ENCODE data around the gene LSM3.

LSM3 gene

DNA sequence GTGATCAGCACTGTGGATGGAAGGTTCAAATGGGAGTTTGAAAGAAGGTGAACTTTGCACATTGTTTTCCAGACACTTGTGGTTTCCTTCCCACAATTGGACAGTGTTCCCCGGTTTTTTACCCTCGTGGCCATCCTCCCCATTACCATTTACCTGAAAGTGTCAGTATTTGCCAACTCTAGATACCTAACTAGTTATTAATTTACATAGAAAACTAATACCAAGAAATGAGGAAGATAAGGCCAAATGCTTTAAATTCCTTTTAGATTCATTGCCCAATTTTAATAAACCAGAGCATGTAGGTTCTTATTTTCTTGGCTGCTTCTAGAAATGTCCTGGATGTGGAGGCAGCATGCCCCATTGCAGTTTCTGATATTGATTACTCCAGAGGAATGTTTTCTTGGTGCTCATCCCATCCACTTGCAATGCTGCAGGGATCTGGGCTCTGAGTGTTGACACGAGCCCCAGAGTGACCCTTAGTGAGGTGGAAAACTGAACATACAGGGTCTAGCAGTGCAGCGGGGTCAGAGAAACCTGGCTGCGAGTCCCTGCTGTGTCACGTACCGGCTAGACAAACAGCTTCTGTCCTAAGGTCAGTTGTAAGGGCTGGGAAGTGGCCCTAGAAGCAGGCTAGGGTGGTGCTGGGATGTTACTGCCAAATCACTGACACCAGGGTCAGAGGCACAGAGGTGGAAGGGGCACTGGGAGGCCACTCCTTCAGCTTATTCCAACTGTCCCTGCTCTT, 23.5 kb downstream of the LSM3 start:
- DNase-seq, result no peak

DNA sequence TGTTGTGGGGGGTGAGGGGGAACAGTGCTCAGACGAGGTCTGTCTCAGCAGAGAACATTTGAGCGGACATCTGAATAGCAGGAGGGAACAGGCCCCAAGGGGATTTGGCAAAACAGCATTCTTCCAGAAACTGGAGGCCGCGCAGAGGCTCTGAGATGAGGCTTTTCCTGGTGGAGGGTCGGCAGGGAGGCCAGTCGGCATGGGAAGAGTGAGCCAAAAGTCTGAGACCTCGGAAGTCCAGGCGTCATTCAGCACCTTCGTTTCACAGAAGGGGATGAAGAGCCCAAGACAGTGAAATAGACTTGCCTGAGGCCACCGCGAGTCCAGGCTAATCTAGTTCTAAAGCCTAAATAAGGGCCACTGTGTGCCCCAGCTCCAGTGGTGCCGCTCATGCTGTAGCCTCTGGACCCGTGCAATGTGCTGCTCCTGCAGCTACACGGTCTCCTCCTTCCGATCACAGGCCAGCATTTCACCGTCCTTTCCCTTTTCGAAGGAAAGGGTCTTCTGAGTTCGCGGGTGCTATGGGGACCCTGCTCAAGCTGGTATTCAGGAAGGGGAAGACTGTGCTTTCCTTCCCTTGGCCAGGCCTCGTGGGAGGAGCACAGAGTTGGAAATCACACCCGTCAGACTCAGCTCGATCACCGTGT, 24.4 kb downstream of the LSM3 start:
- no peak for DNase-seq

GRCh38 chr3:14203521-14204079, 25.0 kb downstream of the LSM3 start:
- peak; percentile 87 for DNase-seq

- DNase-seq, result peak; percentile 78
Measured at GRCh38 chr3:14204515-14205284, 26.1 kb downstream of the LSM3 start.

DNA sequence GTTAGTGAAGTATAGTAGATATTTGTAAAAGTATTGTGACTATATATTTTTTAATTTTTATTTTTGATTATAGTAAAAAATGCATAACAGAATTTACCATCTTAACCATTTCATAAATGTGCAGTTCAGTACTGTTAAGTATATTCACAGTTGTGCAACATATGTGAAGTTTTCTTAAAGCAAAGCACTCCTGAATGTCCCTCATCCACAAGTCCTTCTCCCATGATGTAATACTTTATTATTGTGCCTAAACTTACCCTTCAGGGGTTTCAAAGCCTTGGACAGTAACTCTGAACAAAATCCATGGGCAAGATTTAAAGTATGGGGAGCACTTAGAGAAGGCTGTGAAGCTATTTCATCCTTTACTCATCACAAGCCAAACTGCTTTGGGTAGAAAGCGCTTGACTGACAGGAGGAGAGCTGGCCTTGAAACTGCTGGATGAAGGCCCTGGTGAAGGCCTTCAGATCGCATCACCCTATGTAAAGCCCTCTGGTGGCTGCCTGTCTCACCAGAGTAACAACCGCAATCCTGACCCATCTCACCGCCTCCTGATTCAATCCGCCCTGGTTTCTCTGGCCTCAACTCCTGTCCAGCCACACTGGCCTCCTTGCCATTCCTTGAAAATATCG, 28.0 kb downstream of the LSM3 start:
- peak; percentile 33 for DNase-seq

DNA sequence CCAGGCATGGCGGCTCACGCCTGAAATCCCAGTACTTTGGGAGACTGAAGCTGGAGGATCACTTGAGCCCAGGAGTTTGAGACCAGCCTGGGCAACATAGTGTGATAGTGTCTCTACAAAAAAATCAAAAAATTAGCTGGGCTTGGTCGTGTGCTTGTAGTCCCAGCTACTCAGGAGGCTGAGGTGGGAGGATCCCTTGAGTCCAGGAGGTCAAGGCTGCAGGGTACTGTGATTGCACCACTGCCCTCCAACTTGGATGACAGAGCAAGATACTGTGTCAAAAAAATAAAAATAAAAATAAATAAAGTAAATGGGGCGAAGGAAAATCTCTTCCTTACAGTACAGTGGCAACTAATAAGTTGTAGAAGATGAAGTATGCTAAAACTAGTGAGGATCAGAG, 29.6 kb downstream of the LSM3 start:
- DNase-seq, result no peak

DNA sequence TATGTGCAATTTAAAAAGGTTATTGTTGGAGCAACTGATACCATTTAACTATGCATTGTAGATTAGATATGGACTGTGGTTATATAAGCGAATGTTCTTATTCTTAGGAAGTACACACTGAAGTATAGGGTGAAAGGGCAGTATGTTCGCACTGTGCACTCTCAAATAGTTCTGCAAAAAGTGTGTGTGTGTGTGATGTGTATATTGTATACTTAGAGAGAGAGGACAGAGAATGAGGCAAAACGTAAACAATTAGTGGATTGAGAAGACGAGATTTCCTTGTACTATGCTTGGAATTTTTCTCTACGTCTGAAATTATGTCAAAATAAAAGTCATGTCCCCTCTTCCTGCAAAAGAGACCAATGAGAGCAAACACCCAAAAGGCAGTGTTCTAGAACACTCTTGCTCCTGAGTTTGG, 30.4 kb downstream of the LSM3 start:
- DNase-seq, result no peak

GRCh38 chr3:14209581-14210289, 31.1 kb downstream of the LSM3 start:
- no peak for DNase-seq

- DNase-seq, result no peak
Measured at GRCh38 chr3:14210290-14210688, 31.7 kb downstream of the LSM3 start.

DNA sequence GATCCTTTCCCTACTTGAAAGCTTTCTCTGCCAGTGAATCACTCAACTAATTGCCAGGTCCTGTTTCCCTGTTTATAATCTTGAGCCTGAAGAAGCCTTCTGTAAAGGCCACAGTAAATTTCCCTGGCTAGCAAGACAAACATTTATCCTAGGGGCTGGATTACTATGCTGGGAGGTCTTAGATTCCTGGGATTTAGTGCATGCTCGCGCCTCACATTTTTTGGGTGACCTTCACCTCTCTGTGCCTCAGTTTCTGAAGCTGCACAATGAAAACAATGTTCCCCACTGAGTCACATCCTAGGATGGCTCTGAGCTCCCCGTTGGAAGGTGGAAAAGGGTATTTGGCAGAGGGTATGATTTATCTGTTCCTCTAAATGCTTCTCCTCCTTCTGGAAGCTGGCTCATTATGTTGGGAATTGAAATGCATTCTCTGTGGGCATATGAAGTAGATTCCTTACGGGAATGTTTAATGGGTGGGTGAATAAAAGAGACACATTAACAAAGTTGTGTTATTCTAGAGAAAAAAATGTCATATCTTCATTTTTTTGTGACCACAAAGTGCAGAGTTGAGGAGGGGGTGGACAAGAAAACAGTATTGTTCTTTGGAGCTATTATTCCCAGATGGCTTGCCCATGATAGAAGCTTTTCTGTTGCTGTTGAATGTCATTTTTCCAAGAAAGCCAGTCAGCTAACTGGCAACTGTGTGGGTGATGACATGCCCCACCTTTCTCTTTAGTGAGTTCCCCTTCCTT, 32.4 kb downstream of the LSM3 start:
- DNase-seq, result no peak

- no peak for DNase-seq
Measured at GRCh38 chr3:14211621-14212020, 33.0 kb downstream of the LSM3 start.

DNA sequence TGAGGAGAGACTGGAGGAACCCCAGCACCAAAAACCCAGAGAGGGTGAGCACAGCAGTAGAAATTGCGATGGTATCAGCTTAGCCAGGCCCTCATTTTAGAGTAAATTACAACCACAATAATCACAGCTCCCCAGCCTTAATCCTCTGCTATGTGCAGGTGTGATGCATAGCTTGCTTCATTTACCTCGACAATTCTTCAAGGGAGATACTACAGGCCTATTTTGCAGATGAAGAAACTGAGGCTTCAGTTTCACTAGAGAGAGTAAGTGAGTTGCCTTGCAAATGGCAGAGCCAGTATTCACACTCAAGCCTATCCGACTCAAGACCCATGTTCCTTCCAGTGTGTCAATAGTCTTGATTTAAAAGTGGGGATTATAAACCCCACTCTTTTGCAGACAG, 33.4 kb downstream of the LSM3 start:
- DNase-seq, result no peak

GRCh38 chr3:14213066-14213774, 34.6 kb downstream of the LSM3 start:
- no peak for DNase-seq

DNA sequence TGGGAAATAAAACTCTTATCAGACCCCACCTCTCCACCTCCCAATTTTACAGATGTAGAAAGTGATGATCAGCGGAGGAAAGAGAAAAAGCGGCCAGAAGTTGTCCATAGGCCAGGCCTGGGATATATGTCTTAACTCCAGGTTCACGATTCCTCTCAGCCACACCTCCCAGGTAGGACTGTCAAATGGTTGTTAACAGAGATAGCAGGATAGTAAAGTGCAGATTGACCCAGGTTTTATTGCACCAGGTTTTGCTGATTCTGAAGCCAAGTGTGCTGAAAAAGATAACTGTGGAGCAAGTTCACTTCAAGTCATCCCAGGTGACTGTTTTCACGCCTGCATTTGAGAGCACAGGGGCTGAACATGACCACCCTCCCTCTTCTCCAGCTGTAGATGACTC, 36.1 kb downstream of the LSM3 start:
- no peak for DNase-seq

GRCh38 chr3:14216257-14217048, 37.8 kb downstream of the LSM3 start:
- DNase-seq, result peak; percentile 87

- no peak for DNase-seq
Measured at GRCh38 chr3:14218355-14218754, 39.7 kb downstream of the LSM3 start.

DNA sequence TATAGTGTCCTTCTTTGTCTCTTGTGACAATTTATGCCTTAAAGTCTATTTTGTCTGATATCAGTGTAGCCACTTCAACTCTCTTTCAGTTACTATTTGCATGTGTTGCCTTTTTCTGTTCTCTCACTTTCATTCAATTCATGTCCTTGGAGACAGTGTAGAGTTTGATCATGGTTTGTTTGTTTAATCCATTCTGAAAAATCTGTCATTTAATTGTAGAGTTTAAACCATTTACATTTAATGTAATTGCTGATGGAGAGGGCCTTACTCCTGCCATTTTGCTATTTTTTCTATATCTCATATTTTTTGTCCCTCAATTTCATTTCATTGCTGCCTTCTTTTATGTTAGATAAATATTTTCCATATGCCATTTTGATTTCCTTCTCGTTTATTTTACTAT, 42.3 kb downstream of the LSM3 start:
- DNase-seq, result no peak

GRCh38 chr3:14221902-14222301, 43.3 kb downstream of the LSM3 start:
- DNase-seq, result no peak

DNA sequence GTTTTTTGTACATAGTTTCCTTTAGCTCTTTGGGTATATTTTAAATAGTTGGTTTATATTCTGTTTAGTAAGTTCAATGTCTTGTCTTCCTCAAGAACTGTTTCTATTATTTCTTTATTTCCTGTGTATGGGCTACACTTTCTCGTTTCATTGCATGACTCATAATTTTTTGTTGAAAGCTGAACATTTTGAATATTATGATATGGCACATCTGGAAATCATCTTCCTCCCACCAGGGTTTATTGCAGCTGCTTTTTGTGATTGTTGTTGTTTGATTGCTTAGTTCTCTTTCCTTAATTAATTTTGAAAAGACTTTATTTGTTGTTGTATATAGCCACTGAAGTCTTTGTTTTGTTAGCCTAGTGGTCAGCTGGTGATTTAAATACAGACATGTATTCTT, 43.8 kb downstream of the LSM3 start:
- no peak for DNase-seq
